Fibroblast of gingiva (primary cell): ENCODE data around the gene SPDYE8.
"Not testable (repeated sequence)": the region's sequence is repeated elsewhere in the genome, so short reads cannot be mapped to it uniquely, and the experiment has no call there.

Experiments
- DNase-seq: peaks from one replicate; pipeline ENCODE4 v3.0.0-alpha.2; 2011; ENCODE audit warnings: low read depth

Gene SPDYE8

GRCh38 chr7:73029666-73030065 lies at the start of gene SPDYE8:
Gene SPDYE8 (minus strand): TSS chr7:73029766. CDS start chr7:73027966, 1,800 bp downstream.
- not testable (repeated sequence) for DNase-seq

- DNase-seq: not testable (repeated sequence)
Observed at GRCh38 chr7:73057811-73058210, 28.2 kb upstream of the SPDYE8 start, which contains the start of gene SPDYE11. Gene SPDYE11 (minus strand): TSS chr7:73057911. CDS start chr7:73056111, 1,800 bp downstream.

GRCh38 chr7:73006491-73006890 lies 23.1 kb downstream of the SPDYE8 start:
- DNase-seq: not testable (repeated sequence)

- peak; percentile 74 for DNase-seq
Observed at GRCh38 chr7:73005693-73006447, 23.7 kb downstream of the SPDYE8 start.

- not testable (repeated sequence) for DNase-seq
Observed at GRCh38 chr7:73005356-73005692, 24.2 kb downstream of the SPDYE8 start.

GRCh38 chr7:72997887-72998468 lies 31.6 kb downstream of the SPDYE8 start:
- DNase-seq: not testable (repeated sequence)

- not testable (repeated sequence) for DNase-seq
Observed at GRCh38 chr7:72997447-72997846, 32.1 kb downstream of the SPDYE8 start.

GRCh38 chr7:72995484-72995883 lies 34.1 kb downstream of the SPDYE8 start:
- DNase-seq: not testable (repeated sequence)

- not testable (repeated sequence) for DNase-seq
Observed at GRCh38 chr7:72990146-72990913, 39.2 kb downstream of the SPDYE8 start.

- not testable (repeated sequence) for DNase-seq
Observed at GRCh38 chr7:72982084-72982483, 47.5 kb downstream of the SPDYE8 start.

- not testable (repeated sequence) for DNase-seq
Observed at GRCh38 chr7:72980382-72980781, 49.2 kb downstream of the SPDYE8 start.

GRCh38 chr7:72976434-72976833 lies 53.1 kb downstream of the SPDYE8 start:
- not testable (repeated sequence) for DNase-seq

- peak; percentile 0 for DNase-seq
Observed at GRCh38 chr7:72975656-72976286, 53.8 kb downstream of the SPDYE8 start.

- not testable (repeated sequence) for DNase-seq
Observed at GRCh38 chr7:72974781-72975180, 54.8 kb downstream of the SPDYE8 start.

- DNase-seq: not testable (repeated sequence)
Observed at GRCh38 chr7:72971505-72971904, 58.1 kb downstream of the SPDYE8 start.
